Mesendoderm (in vitro differentiated cells): ENCODE data around the gene PIM3. TPM values are rescaled to one million over a fixed set of nuclear protein-coding genes. Genes with fewer than 3 reads are reported as not detected.

Source experiments
- DNase-seq: peaks from one replicate; pipeline ENCODE4 v3.0.0; 2013
- H2AK5ac ChIP-seq: 2 replicates; pipeline ENCODE4 v1.6.1; 2013; ENCODE audit warnings: low read length, inconsistent platforms
- H2BK120ac ChIP-seq: 2 replicates; pipeline ENCODE4 v1.6.1; 2013; ENCODE audit warnings: low read depth, mild to moderate bottlenecking, low read length, moderate library complexity, mixed read lengths
- H2BK15ac ChIP-seq: replicated peaks from 2 replicates; pipeline ENCODE4 v1.6.1; 2013; ENCODE audit warnings: low read depth, mild to moderate bottlenecking, moderate library complexity
- H2BK5ac ChIP-seq: 2 replicates; pipeline ENCODE4 v1.6.1; 2013; ENCODE audit warnings: low read length, inconsistent platforms
- H3K18ac ChIP-seq: 2 replicates; pipeline ENCODE4 v1.6.1; 2013; ENCODE audit warnings: mild to moderate bottlenecking, low read length, mixed read lengths
- H3K23ac ChIP-seq: one replicate; pipeline ENCODE4 v1.6.1; 2013; ENCODE audit warnings: low read length
- H3K27ac ChIP-seq: 2 replicates; pipeline ENCODE4 v1.5.1; 2013; ENCODE audit warnings: low read depth, mild to moderate bottlenecking, inconsistent platforms, low read length, moderate library complexity
- H3K27me3 ChIP-seq: 2 replicates; pipeline ENCODE4 v1.6.1; 2013; ENCODE audit warnings: low read length, control low read depth, mild to moderate bottlenecking, inconsistent platforms; ENCODE audit not compliant: insufficient read depth, poor library complexity
- H3K36me3 ChIP-seq: 2 replicates; pipeline ENCODE4 v1.6.1; 2013; ENCODE audit warnings: low read length, inconsistent platforms; ENCODE audit not compliant: control insufficient read depth, insufficient read depth
- H3K4ac ChIP-seq: one replicate; pipeline ENCODE4 v1.6.1; 2013; ENCODE audit warnings: low read depth, mild to moderate bottlenecking, low read length, moderate library complexity
- H3K4me1 ChIP-seq: 2 replicates; pipeline ENCODE4 v1.6.1; 2013; ENCODE audit warnings: low read depth, low read length, inconsistent platforms; ENCODE audit not compliant: control insufficient read depth
- H3K4me2 ChIP-seq: 2 replicates; pipeline ENCODE4 v1.6.1; 2013; ENCODE audit warnings: low read length
- H3K4me3 ChIP-seq: 2 replicates; pipeline ENCODE4 v1.5.1; 2013; ENCODE audit warnings: mild to moderate bottlenecking, low read length
- H3K56ac ChIP-seq: one replicate; pipeline ENCODE4 v1.6.1; 2013; ENCODE audit warnings: low read length
- H3K79me1 ChIP-seq: 2 replicates; pipeline ENCODE4 v1.6.1; 2013; ENCODE audit warnings: low read length, inconsistent platforms
- H3K79me2 ChIP-seq: 2 replicates; pipeline ENCODE4 v1.6.1; 2013; ENCODE audit warnings: mild to moderate bottlenecking, low read length; ENCODE audit not compliant: control insufficient read depth, insufficient read depth
- H3K9ac ChIP-seq: 2 replicates; pipeline ENCODE4 v1.6.1; 2013; ENCODE audit warnings: low read length, inconsistent platforms
- H4K5ac ChIP-seq: one replicate; pipeline ENCODE4 v1.6.1; 2013; ENCODE audit warnings: low read length
- H4K8ac ChIP-seq: one replicate; pipeline ENCODE4 v1.6.1; 2013; ENCODE audit warnings: low read depth, mild to moderate bottlenecking, control low read depth, low read length, moderate library complexity
- WGBS: extraction: QIAGEN DNeasy Blood & Tissue Kit; methylation state at CpG from one replicate; pipeline ENCODE4 v1.1.7; 2013; ENCODE audit warnings: low lambda C conversion rate, missing lambda C conversion rate; ENCODE audit not compliant: insufficient coverage; ENCODE audit errors: extremely low coverage; 5-methylcytosine and 5-hydroxymethylcytosine counted together
- polyA plus RNA-seq, 2 experiments: library from polyadenylated mRNA; stranded (reverse); fragments of 200-250 nt; gene quantifications; one replicate each; pipeline ENCODE4 v1.2.3, GENCODE V29; 2013

The PIM3 gene
- polyA plus RNA-seq (2013, experiment 1 of 2), result 14.0 TPM
- 14.1 TPM for polyA plus RNA-seq (2013, experiment 2 of 2)

DNA sequence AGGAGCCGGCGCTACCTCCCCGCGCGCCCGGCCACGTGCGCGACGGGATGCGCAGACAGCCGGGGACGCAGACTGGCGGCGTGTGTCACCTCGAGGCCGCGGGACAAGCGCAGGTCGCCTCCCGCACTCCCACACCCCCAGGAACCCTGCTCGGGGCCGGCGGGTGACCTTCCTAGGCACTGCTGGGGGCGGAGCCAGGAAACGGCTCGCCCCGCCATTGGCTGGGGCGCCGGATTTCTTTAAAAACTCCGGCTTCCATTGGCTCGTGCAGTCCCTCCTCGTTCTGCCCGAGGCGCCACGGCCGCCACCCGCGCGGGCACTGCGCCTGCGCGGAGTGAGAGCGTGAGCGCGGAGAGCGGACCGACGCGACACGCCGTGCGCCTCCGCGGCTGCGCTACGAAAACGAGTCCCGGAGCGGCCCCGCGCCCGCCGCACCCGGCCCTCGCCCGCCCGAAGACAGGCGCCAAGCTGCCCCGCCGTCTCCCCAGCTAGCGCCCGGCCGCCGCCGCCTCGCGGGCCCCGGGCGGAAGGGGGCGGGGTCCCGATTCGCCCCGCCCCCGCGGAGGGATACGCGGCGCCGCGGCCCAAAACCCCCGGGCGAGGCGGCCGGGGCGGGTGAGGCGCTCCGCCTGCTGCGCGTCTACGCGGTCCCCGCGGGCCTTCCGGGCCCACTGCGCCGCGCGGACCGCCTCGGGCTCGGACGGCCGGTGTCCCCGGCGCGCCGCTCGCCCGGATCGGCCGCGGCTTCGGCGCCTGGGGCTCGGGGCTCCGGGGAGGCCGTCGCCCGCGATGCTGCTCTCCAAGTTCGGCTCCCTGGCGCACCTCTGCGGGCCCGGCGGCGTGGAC, at the start of gene PIM3:
PIM3 (plus strand) TSS at position 614 of the 846 bp plus-strand sequence; CDS start at position 790, 176 bp downstream.
- WGBS, result no CpG with 5 or more reads among the region's 137 CpGs
- H3K4me1 ChIP-seq, result peaks cover 2% of the 10 kb centered on the region

DNA sequence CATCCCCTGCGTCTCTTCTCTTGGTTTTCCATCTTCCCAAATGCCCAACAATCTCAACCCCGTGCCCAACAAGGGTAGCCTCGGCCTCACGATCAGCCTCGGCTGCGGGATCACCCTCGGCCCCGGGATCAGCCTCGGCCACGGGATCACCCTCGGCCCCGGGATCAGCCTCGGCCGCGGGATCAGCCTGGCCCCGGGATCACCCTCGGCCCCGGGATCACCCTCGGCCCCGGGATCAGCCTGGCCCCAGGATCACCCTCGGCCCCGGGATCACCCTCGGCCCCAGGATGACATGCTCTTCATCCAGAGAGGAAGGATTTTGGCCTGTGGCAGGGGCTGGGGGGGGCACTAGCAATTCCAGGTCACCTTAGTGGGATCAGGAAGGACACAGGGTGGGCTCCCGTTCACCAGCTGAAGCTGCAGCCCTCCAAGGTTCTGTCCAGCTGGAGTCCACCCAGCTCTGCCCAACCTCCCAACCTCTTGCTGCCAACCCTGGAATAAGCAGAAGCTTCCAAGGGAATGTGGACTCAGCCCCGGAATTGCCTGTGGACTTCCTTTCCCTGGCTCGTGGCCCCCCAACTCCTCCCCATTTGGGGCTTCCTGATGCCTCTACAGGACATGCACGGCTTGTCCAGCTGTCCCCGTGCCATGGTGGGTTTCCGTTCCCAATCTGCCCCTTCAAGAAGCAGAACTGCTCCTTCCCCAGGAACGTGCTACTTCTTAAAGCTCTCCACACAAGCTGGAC, 48.5 kb upstream of the PIM3 start:
- no peak overlapping the region for H2BK15ac ChIP-seq
- H3K27ac ChIP-seq, result no peak overlapping the region
- no peaks in the 10 kb centered on the region for H3K79me2 ChIP-seq
- no peak for DNase-seq
- no peak overlapping the region for H3K4me2 ChIP-seq
- H2BK120ac ChIP-seq, result no peak overlapping the region
- peaks cover 5% of the 10 kb centered on the region for H3K79me1 ChIP-seq
- no CpG with 5 or more reads among the region's 30 CpGs for WGBS
- no peak overlapping the region for H3K4me3 ChIP-seq
- no peak overlapping the region for H4K8ac ChIP-seq
- no peak overlapping the region for H4K5ac ChIP-seq
- no peaks in the 10 kb centered on the region for H3K36me3 ChIP-seq
- H3K4me1 ChIP-seq, result no peaks in the 10 kb centered on the region
- no peak overlapping the region for H3K56ac ChIP-seq
- H3K18ac ChIP-seq, result no peak overlapping the region
- H3K23ac ChIP-seq, result no peak overlapping the region
- no peak overlapping the region for H3K4ac ChIP-seq
- H2BK5ac ChIP-seq, result no peak overlapping the region
- no peak overlapping the region for H3K9ac ChIP-seq
- H2AK5ac ChIP-seq, result no peak overlapping the region
- H3K27me3 ChIP-seq, result no peaks in the 10 kb centered on the region

More for the DNA sequence above, at the start of gene PIM3:
- H3K79me2 ChIP-seq, result peaks cover 4% of the 10 kb centered on the region
- no peaks in the 10 kb centered on the region for H3K27me3 ChIP-seq
- no peak within 1 kb of the TSS for H2AK5ac ChIP-seq
- H4K5ac ChIP-seq, result no peak within 1 kb of the TSS
- peak within 1 kb of the TSS; percentile 68 for H3K4me3 ChIP-seq
- peak; percentile 97 for DNase-seq
- H3K56ac ChIP-seq, result peak within 1 kb of the TSS; percentile 95
- H3K9ac ChIP-seq, result peak within 1 kb of the TSS; percentile 87
- peak within 1 kb of the TSS; percentile 92 for H3K27ac ChIP-seq
- peak within 1 kb of the TSS; percentile 43 for H2BK5ac ChIP-seq
- no peak within 1 kb of the TSS for H2BK120ac ChIP-seq
- H3K23ac ChIP-seq, result peak within 1 kb of the TSS; percentile 24
- peak within 1 kb of the TSS; percentile 98 for H3K4me2 ChIP-seq
- H3K36me3 ChIP-seq, result no peaks in the 10 kb centered on the region
- H3K18ac ChIP-seq, result peak within 1 kb of the TSS; percentile 66
- peak within 1 kb of the TSS; percentile 77 for H3K4ac ChIP-seq
- peaks cover 2% of the 10 kb centered on the region for H3K79me1 ChIP-seq
- peak within 1 kb of the TSS; percentile 88 for H4K8ac ChIP-seq
- H2BK15ac ChIP-seq, result no peak within 1 kb of the TSS

DNA sequence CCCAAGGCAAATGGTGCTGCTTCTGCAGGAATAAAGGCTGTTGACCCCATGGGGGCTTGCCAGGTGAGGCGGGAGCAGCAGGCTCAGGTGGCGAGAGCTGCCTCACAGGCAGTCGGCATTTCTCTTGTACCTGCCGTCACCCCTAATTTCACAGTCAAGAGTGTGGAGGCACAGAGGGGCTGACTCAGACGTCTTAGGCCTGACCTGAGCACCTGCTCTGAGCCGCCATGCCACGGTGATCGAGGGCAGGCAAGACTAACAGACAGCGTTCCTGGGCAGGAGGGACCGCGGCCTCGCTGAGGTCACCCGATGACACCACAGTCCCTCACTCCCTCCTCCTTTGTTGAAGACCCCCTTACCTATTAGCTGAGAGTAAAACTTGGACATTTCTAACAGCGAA, 47.5 kb upstream of the PIM3 start:
- Histone ChIP-seq H2BK120ac (no peak overlapping the region), H3K18ac (no peak overlapping the region), H3K79me2 (no peaks in the 10 kb centered on the region), H4K5ac (no peak overlapping the region), H3K4me2 (no peak overlapping the region), H3K27me3 (no peaks in the 10 kb centered on the region), H3K4ac (no peak overlapping the region), H3K4me3 (no peak overlapping the region), H3K56ac (no peak overlapping the region), H2AK5ac (no peak overlapping the region), H3K27ac (no peak overlapping the region), H2BK5ac (no peak overlapping the region), H3K79me1 (peaks cover 6% of the 10 kb centered on the region), H4K8ac (no peak overlapping the region), H3K36me3 (no peaks in the 10 kb centered on the region), H3K4me1 (no peaks in the 10 kb centered on the region), H3K23ac (no peak overlapping the region), H2BK15ac (no peak overlapping the region), H3K9ac (no peak overlapping the region)
- no peak for DNase-seq
- WGBS, result no CpG with 5 or more reads among the region's 14 CpGs

DNA sequence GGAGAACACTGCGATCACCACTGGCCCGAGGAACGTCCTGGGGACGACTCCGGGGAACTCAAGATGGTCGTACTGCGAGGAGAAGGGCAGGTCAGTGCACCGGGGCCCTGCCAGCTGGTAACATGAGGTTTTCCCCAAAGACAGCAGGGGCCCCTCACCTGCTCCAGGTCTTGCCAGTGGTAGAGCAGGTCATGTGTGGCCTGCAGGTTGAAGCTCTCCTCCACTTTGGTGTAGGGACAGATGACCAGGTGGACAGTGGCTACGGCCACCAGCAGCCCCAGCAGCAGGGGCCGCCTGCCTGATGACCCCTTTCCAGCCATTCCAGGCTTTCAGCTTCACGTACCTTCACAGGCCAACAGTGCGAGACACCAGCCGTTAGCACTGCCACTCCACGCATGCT, 47.1 kb upstream of the PIM3 start:
- Histone ChIP-seq H2BK5ac (no peak overlapping the region), H3K79me1 (peaks cover 6% of the 10 kb centered on the region), H3K4ac (no peak overlapping the region), H3K9ac (no peak overlapping the region), H2BK120ac (no peak overlapping the region), H2BK15ac (no peak overlapping the region), H3K79me2 (no peaks in the 10 kb centered on the region), H3K23ac (no peak overlapping the region), H4K8ac (no peak overlapping the region), H3K18ac (no peak overlapping the region), H2AK5ac (no peak overlapping the region), H3K4me2 (no peak overlapping the region), H4K5ac (no peak overlapping the region), H3K36me3 (no peaks in the 10 kb centered on the region), H3K56ac (no peak overlapping the region), H3K27me3 (no peaks in the 10 kb centered on the region), H3K4me1 (no peaks in the 10 kb centered on the region), H3K27ac (no peak overlapping the region), H3K4me3 (no peak overlapping the region)
- DNase-seq, result no peak
- WGBS, result no CpG with 5 or more reads among the region's 14 CpGs

DNA sequence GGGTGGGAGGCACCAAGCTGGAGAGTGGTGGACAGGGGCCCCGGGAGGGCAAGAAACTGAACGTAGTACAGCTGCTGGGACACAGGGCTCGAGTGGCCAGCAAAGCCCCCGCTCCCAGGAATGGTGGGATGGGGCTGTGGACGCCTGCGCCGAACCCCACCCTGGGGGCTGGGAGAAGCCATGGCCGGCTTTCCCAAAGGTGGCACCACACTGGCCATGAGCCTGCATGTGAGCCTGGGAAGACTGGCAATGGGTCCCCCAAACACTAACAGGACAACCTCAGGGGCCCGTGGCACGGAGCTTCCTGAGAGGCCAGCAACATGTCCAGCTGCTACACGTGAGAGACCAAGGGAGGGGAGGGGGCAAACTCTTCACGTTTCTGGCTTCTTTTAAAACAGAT, 46.3 kb upstream of the PIM3 start:
- Histone ChIP-seq H4K5ac (no peak overlapping the region), H3K56ac (no peak overlapping the region), H2AK5ac (no peak overlapping the region), H3K79me2 (no peaks in the 10 kb centered on the region), H3K27ac (no peak overlapping the region), H3K4me3 (no peak overlapping the region), H3K79me1 (peaks cover 6% of the 10 kb centered on the region), H3K27me3 (no peaks in the 10 kb centered on the region), H2BK15ac (no peak overlapping the region), H4K8ac (no peak overlapping the region), H3K9ac (no peak overlapping the region), H3K4ac (no peak overlapping the region), H3K4me1 (no peaks in the 10 kb centered on the region), H3K18ac (no peak overlapping the region), H3K36me3 (no peaks in the 10 kb centered on the region), H3K23ac (no peak overlapping the region), H3K4me2 (no peak overlapping the region), H2BK5ac (no peak overlapping the region), H2BK120ac (no peak overlapping the region)
- DNase-seq, result no peak
- no CpG with 5 or more reads among the region's 12 CpGs for WGBS
